GM21381 (cell line): ENCODE data around the gene SEC24D.

Source experiments
- ATAC-seq: cut with Tn5 transposase; IDR thresholded peaks from one replicate; pipeline ENCODE4 v1.9.1; 2021; ENCODE audit warnings: mild to moderate bottlenecking, moderate library complexity; ENCODE audit not compliant: unreplicated experiment

The SEC24D gene

DNA sequence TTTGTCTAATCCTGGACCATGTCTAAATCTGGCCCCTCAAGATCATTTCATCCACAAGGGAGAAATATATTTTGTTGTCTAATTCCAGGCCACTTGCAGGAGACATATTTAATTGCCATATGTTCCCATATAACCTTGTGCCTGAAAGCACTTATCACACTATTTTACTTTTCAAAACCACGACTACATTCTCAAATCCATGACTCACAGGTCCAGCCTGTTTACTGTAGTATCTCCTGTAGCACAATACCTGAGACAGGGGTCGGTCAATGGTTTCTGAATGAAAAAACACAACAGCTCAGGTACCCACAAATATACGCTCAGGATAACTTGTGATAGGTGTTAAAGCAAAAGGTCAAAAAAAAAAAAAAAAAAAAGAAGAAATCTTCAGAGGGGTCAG is 60.9 kb downstream of the SEC24D start:
- ATAC-seq, result no peak

DNA sequence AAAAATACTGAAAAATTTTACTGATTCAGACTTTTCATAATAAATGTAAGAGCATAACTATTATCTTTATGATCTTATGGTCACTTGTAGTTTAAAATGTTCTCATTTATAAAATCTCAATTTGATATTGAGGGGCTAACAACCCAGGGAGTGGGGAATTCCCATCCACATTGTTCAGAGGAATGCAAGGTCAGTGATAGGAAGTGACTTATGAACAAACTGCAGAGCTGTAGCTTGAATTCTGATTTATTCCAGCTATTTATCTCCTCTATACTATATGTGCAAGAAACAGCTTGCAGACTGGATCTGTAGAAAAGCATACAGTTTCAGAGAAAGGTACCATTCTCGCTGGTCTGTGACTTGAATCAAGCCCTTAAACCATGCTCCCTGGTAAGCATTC is 61.6 kb downstream of the SEC24D start:
- no peak for ATAC-seq

DNA sequence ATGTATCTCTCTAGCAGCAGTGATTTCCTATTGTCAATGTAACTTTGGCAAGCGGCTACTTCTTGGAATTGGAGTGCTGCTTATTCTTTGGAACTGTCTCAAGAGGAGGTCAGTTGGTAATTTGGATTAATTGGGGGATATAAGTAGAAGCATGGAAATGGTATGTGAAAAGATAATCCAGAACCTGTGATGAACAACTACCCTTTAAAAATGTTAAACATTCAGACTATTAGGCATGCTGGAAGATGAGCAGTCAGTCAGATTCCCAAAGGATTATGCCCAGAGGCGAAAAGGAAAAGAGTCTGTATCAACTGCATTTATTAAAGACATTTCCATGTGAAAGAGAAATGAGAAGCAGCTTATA is 62.5 kb downstream of the SEC24D start:
- no peak for ATAC-seq

DNA sequence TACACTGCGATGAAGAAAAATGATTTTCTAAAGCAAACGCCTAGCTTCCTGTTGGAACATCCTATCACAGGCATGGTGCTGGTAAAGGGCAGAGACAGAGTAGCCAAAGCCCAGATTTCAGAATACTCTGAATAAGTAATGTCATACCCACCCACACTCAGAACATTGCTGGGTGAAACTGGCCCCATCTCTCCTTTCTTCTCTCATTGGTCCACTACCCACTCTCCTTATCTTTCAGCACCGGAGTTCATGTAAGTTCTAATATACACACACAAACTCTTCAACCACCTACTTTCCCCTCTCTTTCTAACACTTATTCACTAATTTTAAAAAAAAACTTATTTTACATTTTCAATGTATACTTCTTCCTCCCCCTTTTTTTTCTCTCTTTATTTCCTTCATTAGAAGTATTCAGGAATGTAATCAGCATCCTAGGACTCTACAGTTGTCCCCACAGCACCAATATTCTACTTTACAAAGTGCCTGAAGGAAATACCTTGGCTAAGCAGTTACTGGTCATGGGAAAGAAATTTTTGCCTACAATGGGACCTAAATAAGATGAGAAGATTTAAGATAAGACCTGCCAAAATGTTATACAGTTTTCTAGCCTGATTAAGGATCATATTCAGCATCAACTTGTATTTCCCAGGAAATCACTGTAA is 63.0 kb downstream of the SEC24D start:
- no peak for ATAC-seq

DNA sequence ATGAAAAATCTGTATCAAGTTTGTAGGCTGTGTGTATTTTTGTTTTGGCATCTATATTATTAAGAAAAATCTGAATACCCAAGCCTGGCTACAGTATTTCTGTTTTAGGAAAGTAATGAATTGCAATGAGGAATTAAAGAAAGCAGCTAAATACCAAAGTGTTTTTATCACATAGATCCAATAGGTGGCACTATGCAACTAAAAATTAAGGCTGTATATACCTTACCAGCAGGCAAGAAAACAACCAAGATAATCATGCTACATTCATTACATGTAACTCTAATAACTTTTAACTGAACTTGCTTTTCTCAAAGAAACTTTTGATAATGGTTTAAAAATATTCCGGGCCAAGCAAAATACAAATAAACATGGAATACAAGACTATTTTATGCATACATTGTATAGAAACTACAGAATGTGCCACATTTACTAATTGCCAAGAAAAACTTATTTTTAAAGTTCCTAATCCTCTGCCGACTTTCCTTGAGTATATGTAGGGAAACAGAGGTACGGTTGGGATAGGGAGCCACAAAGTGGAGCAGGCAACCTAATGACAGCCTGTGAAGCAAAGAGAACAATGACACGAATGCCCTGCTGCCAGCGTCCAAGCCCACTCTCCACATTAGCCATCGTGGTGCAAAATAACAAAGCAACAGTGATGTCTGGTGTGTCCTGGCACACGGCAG is 63.7 kb downstream of the SEC24D start:
- peak; percentile 78 for ATAC-seq

DNA sequence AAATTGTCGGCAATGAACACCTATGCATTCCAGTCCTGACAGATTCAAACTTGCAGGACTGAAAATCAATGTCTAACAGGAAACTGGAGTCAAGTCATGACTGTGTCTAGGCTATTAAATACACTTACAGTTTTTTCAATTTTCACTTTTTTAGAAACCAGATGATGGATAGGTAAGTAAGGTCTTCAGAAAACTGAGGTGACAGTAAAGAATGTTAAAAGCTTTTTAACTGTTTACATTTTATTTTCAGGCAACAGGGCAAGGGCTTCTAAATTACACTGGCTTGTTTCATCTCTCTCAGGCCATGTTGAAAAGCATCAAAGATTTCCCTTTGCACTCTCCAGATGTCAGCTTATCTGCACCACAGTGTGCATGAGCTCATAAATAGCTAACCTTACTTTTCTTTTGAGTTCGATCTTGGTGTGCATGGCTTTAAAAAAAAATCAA is 65.2 kb downstream of the SEC24D start:
- ATAC-seq, result no peak

DNA sequence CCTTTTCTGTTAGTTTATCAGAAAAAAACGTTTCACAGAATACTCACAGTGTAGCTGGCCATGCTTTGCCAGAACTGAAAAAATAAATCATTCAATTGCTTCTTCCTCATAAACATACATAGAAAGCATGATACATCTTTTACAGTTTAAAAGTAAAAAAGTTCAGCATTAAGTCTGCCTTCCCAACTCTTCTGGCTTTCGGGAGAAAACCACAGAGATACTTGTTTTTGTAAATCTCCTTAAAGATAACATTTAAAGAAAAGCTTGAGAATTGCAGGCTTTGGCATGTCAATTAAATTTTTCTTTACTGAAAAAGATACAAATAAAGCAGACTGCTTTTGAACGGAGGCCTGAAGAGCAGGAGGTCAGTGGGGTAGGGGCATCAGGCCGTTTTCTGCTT is 66.8 kb downstream of the SEC24D start:
- no peak for ATAC-seq

DNA sequence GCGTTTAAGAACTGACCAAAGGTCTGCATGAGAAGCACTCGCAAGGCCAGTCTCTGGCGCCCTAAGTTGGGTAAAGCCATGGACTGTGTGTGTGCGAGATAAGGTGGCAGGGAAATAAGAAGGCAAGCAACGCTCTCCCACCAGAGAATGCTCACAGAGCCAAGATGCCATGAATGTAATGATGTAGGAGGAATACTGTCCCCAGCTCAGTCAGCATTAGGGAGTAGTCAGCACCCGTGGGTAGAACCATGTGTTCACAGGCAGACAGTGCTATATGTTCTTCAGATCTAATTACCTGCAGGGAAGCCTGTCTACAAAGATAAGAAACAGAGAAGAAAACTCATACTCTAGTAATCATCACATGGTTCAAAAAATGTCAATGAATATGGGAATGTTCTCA is 68.8 kb downstream of the SEC24D start:
- no peak for ATAC-seq

DNA sequence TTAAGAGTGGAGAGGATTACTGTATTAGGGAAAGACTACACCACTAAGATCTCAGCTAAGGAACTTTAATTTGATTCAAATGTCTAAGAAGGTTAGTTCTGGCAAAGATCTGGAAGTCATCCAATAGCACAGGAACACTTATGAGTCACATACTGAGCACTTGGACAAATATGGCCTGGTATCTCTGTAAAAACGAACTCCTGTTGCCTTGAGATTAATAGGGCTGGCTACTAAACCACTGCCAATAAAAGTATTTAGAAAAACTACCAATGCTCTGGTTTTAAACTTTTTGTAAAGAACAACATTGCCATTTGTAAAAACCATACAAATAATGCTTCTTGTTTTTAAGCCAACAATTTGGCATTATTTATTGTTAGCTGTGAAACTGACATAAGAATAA is 70.5 kb downstream of the SEC24D start:
- ATAC-seq, result no peak

DNA sequence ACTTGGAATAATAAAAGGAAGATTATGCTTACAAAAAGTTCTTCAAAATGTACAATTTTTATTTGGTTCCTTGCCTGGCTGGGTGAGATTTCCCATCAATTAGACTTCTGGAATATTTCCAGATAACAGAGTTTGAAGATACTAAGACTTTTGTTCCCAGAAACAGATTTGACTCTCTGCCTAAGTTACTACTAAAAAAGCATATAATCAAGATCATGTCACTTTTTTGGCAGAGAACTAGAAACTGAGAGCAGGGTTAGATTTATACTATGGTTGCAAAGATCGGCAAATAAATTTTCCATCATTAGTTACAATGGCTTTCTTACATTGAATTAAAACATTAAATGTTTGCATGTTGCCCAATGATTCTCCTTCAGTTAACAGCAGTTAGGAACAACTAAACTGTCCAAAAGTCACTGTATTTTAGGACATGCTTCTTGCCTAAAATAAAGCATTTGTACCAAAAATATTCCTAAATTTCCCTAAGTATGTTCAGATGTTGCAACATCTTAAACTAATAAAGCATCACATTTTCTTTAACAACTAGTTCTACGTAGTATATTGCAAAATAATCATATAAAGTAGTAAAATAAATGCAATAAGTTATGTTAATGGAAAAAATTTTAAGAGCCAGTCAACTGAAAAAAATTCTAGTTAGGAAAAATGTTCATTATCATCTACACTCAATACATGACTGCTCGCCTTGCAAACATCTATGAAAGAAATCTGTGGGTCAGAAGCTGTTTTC is 73.0 kb downstream of the SEC24D start:
- ATAC-seq, result no peak

DNA sequence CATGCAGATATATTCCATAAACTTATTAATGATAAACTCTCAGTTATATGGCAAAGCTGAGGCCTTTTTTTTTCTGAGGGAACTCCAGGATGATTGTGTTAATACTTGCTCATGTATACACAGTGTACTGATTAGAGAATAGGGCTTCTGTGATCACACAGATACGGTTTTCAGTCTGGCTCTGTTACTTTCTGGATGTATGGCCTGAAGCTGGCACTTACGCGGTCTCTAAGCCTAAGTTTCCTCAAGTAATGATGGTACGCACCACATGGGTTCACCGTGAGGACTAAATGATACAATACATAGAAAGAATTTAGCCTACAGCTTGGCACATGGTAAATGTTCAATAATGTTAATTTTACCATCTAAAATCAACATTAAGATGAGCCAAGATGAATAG is 73.8 kb downstream of the SEC24D start:
- ATAC-seq, result no peak

DNA sequence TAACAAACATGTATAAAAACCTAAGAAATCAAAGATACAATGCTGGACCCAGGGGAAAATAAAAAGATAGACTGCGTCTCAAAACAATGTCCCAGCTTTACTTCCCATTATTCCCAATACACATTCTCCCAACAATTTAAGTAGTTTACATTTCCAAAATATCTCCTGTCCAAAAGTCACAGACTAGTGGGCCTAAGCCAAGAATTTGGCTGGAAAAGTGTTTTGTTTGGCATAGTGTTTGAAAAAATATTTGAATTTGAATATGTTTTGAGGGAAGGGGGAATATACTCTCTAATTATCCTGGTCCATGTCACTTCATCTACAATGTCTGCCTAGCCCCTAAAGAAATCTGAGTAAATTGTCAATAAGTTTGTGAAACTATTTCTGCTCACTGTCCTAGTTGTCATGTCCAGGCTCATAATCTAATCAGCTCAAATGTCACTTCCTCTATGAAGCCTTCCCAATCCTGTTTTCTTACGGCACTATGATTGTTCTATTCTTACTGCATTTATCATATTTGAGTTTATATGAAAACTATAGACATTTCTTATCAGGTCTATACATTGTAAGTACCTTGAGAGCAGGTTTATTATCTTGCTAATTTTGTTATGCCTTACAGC is 74.4 kb downstream of the SEC24D start:
- ATAC-seq, result no peak

DNA sequence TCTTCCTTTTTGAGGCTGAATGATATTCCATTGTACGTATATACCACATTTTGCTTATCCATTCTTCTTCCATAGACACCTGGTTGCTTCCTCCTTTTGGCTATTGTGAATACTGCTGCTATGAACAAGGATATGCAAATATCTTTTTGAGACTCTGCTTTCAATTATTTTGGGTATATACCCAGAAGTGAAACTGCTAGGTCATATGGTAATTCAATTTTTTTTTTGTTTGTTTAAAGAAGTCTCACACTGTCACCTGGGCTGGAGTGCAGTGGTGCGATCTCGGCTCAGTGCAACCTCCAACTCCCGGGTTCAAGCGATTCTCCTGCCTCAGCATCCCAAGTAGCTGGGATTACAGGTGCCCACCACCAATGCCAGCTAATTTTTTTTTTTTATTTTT is 75.4 kb downstream of the SEC24D start:
- ATAC-seq, result peak; percentile 93

DNA sequence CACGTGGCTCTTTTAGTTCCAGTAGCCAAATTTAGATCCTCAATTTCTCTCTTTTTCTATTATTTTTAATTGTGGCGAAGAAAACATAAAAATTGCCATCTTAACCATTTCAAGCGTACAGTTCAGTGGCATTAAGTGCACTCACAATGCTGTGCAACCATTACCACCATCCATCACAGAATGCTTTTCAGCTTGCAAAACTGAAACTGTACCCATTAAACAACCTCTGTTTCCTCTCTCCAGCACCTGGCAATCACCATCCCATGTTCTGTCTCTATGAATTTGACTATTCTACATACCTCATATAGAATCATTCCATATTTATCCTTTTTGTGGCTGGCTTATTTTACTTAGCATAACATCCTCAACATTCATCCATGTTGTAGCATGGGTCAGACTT is 75.8 kb downstream of the SEC24D start:
- peak; percentile 30 for ATAC-seq

DNA sequence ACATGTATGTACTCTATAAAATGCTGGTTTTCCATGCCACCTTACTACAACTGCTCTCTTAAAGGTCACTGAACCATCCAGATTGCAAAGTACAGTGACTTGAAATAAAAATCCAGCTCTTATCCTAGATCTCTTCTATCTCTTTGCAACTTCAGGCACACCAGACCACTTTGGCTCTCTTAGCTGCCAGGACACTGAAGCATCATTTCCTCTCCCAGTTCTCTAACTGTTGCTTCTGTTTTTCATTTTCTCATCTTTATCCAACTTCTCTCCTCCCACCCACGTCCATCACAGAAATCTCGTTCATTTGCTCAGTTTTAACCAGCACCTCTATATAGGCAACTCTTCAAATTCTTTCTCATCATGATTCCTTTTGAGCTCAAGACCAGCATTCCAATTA is 76.4 kb downstream of the SEC24D start:
- no peak for ATAC-seq

DNA sequence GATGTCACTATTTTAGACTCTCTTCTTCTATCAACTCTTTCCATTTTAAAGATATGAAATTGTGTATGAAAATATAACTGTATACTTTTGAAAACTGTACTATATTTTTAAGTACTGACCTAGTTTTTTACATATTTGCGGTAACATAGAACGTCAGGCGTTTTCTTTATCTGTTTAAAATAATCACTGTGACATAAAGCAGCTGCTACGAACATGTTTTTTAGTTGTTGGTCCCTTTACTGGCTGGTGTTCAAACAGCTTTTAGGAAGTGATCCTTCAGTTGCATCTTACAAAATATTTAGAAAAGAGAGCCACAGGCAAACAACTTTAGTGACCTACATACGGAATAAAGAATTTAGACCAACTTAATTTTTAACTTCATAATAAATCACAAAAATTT is 77.6 kb downstream of the SEC24D start:
- no peak for ATAC-seq

DNA sequence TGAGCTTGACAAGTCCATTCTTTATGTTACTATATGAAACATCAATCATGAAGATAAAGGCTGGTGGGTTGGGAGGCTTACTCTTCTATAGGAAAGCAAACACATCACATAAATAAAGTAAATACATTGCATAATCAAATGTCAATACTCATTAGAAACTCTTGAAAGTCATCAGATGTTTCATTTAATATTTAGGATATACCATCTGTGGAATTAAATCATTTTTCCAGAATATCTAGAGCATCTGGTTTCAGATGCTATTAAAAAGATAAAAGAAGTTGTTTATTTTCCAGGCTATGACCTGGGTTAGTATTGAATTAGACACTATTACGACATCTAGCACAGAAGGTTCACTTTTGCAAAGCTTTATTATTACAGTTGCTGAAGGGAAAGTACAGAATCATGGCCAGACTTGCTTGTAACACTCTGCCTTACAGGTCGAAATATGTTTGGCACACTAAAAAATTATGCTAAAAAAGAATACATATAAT is 78.1 kb downstream of the SEC24D start:
- no peak for ATAC-seq

DNA sequence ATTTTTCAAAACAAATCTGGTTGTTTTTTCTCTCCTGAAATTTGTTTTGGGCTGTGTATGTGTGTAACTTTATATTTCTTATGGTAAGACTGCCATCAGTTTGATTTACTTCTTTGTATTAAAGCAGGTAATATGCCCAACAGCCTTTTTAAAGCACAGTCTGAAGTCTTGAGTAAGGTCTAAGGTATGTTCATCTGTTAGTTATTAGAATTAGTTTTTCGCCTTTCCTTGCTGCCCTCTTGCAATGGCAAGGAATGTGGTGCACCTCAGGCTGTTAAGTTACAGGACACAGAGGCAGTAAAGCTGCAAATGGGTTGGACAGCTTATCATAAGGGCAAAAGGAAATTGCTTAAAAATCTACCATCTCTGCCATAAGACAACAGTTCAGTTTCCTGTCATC is 79.0 kb downstream of the SEC24D start:
- ATAC-seq, result no peak

DNA sequence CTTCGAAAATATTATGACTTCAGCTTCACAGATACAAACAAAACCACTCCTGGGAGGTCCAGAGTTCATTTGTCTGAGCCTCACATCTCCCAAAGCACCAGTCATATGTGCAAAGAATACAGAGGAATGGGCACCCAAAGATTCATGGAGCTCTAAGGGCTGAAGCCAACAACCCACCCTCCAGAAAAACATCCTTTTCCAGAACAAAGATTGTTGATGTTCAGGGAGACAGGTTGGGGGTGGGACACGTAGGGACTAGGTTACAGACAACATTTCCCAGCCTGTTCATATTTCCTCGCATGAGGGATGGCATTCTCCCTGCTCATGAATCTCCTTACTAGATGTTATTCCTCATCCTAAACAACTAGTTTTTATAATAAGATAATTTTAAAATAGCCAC is 79.5 kb downstream of the SEC24D start:
- no peak for ATAC-seq

DNA sequence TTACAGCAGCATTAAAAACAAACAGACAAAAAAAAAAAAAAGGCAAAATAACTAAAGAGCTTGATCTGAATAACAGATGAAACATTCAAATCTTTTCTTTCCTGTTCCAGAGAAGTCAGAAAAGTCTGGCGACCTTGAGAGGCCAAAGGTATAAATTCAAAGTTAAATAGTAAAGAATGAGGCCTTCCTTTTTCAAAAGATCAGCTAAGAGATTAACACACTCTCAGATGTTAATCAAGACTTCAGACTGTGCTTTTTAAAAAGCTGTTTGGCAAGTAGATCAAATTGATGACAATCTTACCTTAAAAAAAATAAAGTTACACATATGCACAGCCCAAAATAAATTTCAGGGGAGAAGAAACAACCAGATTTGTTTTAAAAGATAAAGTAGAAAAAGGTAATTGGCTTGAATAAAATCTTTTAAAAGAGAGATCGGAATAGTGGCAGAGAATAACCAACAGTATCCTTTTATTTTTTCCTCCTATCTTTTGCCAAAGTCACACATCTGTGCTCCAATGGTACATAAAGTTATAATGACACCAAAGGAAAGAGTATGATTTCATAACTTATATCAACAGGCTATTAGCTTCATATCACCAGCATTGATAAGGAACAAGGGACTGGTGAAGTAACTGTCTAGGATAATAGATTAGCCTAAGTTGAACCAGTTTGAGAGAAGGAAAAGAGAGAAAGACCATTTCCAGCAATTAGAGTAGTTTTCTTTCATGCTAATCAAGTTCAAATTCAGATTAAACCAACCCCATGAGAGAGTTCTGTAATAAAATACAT is 80.3 kb downstream of the SEC24D start:
- no peak for ATAC-seq

DNA sequence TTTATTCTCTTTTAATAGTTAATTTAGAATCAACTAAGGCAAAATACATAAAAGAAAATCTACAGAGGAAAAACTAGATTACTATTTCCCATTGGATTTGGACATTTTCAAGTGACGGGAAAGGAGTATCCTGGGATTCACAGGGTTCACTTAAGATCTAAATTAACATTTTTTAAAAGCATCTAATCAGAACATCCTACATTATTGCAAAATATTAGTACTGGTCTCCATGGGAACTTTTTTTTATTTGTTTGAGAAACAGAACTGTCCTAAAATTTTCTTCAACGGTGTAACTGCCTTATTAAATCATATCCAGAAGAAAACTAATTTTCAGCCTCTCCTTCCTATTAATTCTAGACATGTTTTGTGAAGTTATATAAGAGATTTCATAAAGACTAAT is 81.0 kb downstream of the SEC24D start:
- ATAC-seq, result no peak
